Adipocyte (in vitro differentiated cells): ENCODE data around the gene CD2AP.
"Not testable (repeated sequence)": the region's sequence is repeated elsewhere in the genome, so short reads cannot be mapped to it uniquely, and the experiment has no call there.

Experiments used
- DNase-seq: peaks from one replicate; pipeline ENCODE4 v3.0.0-alpha.2; 2015; ENCODE audit warnings: low read depth
- H3K27me3 ChIP-seq: replicated peaks from 2 replicates; pipeline ENCODE4 v1.7.0; 2013; ENCODE audit warnings: mild to moderate bottlenecking, low read length, moderate library complexity; ENCODE audit not compliant: control insufficient read depth, insufficient read depth
- H3K36me3 ChIP-seq: 2 replicates; pipeline ENCODE4 v1.7.0; 2013; ENCODE audit warnings: low read length, mild to moderate bottlenecking, moderate library complexity; ENCODE audit not compliant: control insufficient read depth, insufficient read depth, severe bottlenecking
- H3K4me1 ChIP-seq: 2 replicates; pipeline ENCODE4 v1.7.0; 2013; ENCODE audit warnings: mild to moderate bottlenecking, low read length, moderate library complexity; ENCODE audit not compliant: control insufficient read depth, insufficient read depth
- H3K4me3 ChIP-seq: 2 replicates; pipeline ENCODE4 v1.7.0; 2013; ENCODE audit warnings: mild to moderate bottlenecking, low read length, moderate library complexity
- H3K9ac ChIP-seq: 2 replicates; pipeline ENCODE4 v1.7.0; 2013; ENCODE audit warnings: mild to moderate bottlenecking, low read length, moderate library complexity
- H3K9me3 ChIP-seq: 2 replicates; pipeline ENCODE4 v1.7.0; 2013; ENCODE audit warnings: mild to moderate bottlenecking, low read length, moderate library complexity; ENCODE audit not compliant: control insufficient read depth

CD2AP gene

GRCh38 chr6:47535316-47536225 is 58.0 kb downstream of the CD2AP start:
- Histone ChIP-seq H3K4me3 (peak overlapping the region; percentile 17), H3K9me3 (no peaks in the 10 kb centered on the region), H3K27me3 (no peaks in the 10 kb centered on the region), H3K9ac (peak overlapping the region; percentile 33), H3K36me3 (peaks cover 12% of the 10 kb centered on the region), H3K4me1 (peaks cover 19% of the 10 kb centered on the region)
- DNase-seq: no peak

- H3K36me3 ChIP-seq: peaks cover 12% of the 10 kb centered on the region
Measured at GRCh38 chr6:47536816-47537401, 59.3 kb downstream of the CD2AP start.

GRCh38 chr6:47545223-47545622 is 67.6 kb downstream of the CD2AP start:
- Histone ChIP-seq H3K27me3 (no peaks in the 10 kb centered on the region), H3K4me3 (no peak overlapping the region), H3K4me1 (no peaks in the 10 kb centered on the region), H3K9me3 (no peaks in the 10 kb centered on the region), H3K36me3 (peaks cover 37% of the 10 kb centered on the region), H3K9ac (no peak overlapping the region)
- DNase-seq: no peak

More at GRCh38 chr6:47536816-47537401, 59.3 kb downstream of the CD2AP start:
- no peak for DNase-seq
- Histone ChIP-seq H3K27me3 (no peaks in the 10 kb centered on the region), H3K4me3 (no peak overlapping the region), H3K9ac (no peak overlapping the region), H3K9me3 (no peaks in the 10 kb centered on the region), H3K4me1 (peaks cover 19% of the 10 kb centered on the region)

GRCh38 chr6:47551670-47552069 is 74.1 kb downstream of the CD2AP start:
- no peak for DNase-seq
- no peaks in the 10 kb centered on the region for H3K27me3 ChIP-seq
- no peaks in the 10 kb centered on the region for H3K9me3 ChIP-seq
- peaks cover 17% of the 10 kb centered on the region for H3K36me3 ChIP-seq
- H3K4me1 ChIP-seq: no peaks in the 10 kb centered on the region
- no peak overlapping the region for H3K4me3 ChIP-seq
- no peak overlapping the region for H3K9ac ChIP-seq

- Histone ChIP-seq H3K9ac (no peak overlapping the region), H3K36me3 (peaks cover 10% of the 10 kb centered on the region), H3K4me1 (no peaks in the 10 kb centered on the region), H3K4me3 (no peak overlapping the region), H3K27me3 (no peaks in the 10 kb centered on the region), H3K9me3 (no peaks in the 10 kb centered on the region)
- no peak for DNase-seq
Measured at GRCh38 chr6:47552319-47552718, 74.7 kb downstream of the CD2AP start.

- not testable (repeated sequence) for H3K27me3 ChIP-seq, H3K4me3 ChIP-seq, H3K9ac ChIP-seq, H3K4me1 ChIP-seq, H3K9me3 ChIP-seq, H3K36me3 ChIP-seq, DNase-seq
Measured at GRCh38 chr6:47553243-47553642, 75.7 kb downstream of the CD2AP start.

- H3K9ac ChIP-seq, H3K27me3 ChIP-seq, DNase-seq, H3K36me3 ChIP-seq, H3K4me3 ChIP-seq, H3K4me1 ChIP-seq, H3K9me3 ChIP-seq: not testable (repeated sequence)
Measured at GRCh38 chr6:47556459-47556858, 78.9 kb downstream of the CD2AP start.

- Histone ChIP-seq H3K27me3 (no peaks in the 10 kb centered on the region), H3K9ac (no peak overlapping the region), H3K4me1 (no peaks in the 10 kb centered on the region), H3K9me3 (no peaks in the 10 kb centered on the region), H3K4me3 (no peak overlapping the region), H3K36me3 (no peaks in the 10 kb centered on the region)
- no peak for DNase-seq
Measured at GRCh38 chr6:47563162-47563561, 85.6 kb downstream of the CD2AP start.

GRCh38 chr6:47566602-47567001 is 89.0 kb downstream of the CD2AP start:
- H3K27me3 ChIP-seq, H3K4me1 ChIP-seq, H3K36me3 ChIP-seq, DNase-seq, H3K4me3 ChIP-seq, H3K9ac ChIP-seq, H3K9me3 ChIP-seq: not testable (repeated sequence)

- H3K9me3 ChIP-seq: no peaks in the 10 kb centered on the region
- H3K27me3 ChIP-seq: no peaks in the 10 kb centered on the region
- no peak overlapping the region for H3K9ac ChIP-seq
- H3K36me3 ChIP-seq: no peaks in the 10 kb centered on the region
- peaks cover 15% of the 10 kb centered on the region for H3K4me1 ChIP-seq
- peak; percentile 6 for DNase-seq
- H3K4me3 ChIP-seq: no peak overlapping the region
Measured at GRCh38 chr6:47567586-47567985, 90.0 kb downstream of the CD2AP start.

GRCh38 chr6:47571488-47571887 is 93.9 kb downstream of the CD2AP start:
- no peaks in the 10 kb centered on the region for H3K27me3 ChIP-seq

More at GRCh38 chr6:47571488-47571887, 93.9 kb downstream of the CD2AP start:
- Histone ChIP-seq H3K4me3 (no peak overlapping the region), H3K36me3 (peaks cover 4% of the 10 kb centered on the region), H3K4me1 (peaks cover 15% of the 10 kb centered on the region), H3K9ac (no peak overlapping the region), H3K9me3 (no peaks in the 10 kb centered on the region)
- DNase-seq: peak; percentile 25
